Calu3 (cell line): ENCODE measurements around the gene LRIG2. TPM values are rescaled to one million over a fixed set of nuclear protein-coding genes. Genes with fewer than 3 reads are reported as not detected.

Source experiments
- BruUV-seq: library from RNA; stranded (reverse); fragments of 400-500 nt; replicated peaks from 2 replicates; lab custom pipeline; 2021; lab: Mats Ljungman, UMichigan
- CTCF ChIA-PET: fragments of 300-600 bp; sonication (Branson Sonifier 250); formaldehyde crosslinking; loops from one replicate; lab custom pipeline; 2022; ENCODE audit warnings: antibody characterized with exemption; lab: Charles Lee
- DNase-seq: peaks from one replicate; pipeline ENCODE4 v3.0.0; 2022
- H3K27ac Mint-ChIP-seq: one replicate; pipeline ENCODE4 v1.8.0; 2022; ENCODE audit warnings: mixed read lengths; ENCODE audit not compliant: unreplicated experiment
- H3K27me3 Mint-ChIP-seq: one replicate; pipeline ENCODE4 v1.8.0; 2022; ENCODE audit warnings: mixed read lengths; ENCODE audit not compliant: unreplicated experiment
- H3K36me3 Mint-ChIP-seq: one replicate; pipeline ENCODE4 v1.8.0; 2022; ENCODE audit warnings: mild to moderate bottlenecking, moderate library complexity, mixed read lengths; ENCODE audit not compliant: insufficient read depth, unreplicated experiment
- H3K4me1 Mint-ChIP-seq: one replicate; pipeline ENCODE4 v1.8.0; 2022; ENCODE audit warnings: mild to moderate bottlenecking, low read depth, mixed read lengths; ENCODE audit not compliant: unreplicated experiment
- H3K4me3 Mint-ChIP-seq: one replicate; pipeline ENCODE4 v1.8.0; 2022; ENCODE audit warnings: mild to moderate bottlenecking, low read depth, moderate library complexity, mixed read lengths; ENCODE audit not compliant: unreplicated experiment
- H3K9me3 Mint-ChIP-seq: one replicate; pipeline ENCODE4 v1.8.0; 2022; ENCODE audit warnings: low read depth, mixed read lengths; ENCODE audit not compliant: unreplicated experiment
- intact Hi-C: fragments of 100-400 bp; cut with micrococcal nuclease; formaldehyde crosslinking; loops from one replicate; pipeline ENCODE4 v1.10.0; 2022; ENCODE audit not compliant: unreplicated experiment
- total RNA-seq: library from RNA; stranded (reverse); gene quantifications from 2 replicates; pipeline ENCODE4 v1.2.3, GENCODE V29; 2022
- TF ChIP-seq, protein P1 (sequence below): fragments of 200-600 bp; IDR thresholded peaks from one replicate; pipeline ENCODE4 v1.8.0; 2022; ENCODE audit warnings: antibody characterized with exemption; ENCODE audit not compliant: unreplicated experiment

LRIG2 gene
- total RNA-seq, 1 experiment from 2014 or later: 11.0 TPM

DNA sequence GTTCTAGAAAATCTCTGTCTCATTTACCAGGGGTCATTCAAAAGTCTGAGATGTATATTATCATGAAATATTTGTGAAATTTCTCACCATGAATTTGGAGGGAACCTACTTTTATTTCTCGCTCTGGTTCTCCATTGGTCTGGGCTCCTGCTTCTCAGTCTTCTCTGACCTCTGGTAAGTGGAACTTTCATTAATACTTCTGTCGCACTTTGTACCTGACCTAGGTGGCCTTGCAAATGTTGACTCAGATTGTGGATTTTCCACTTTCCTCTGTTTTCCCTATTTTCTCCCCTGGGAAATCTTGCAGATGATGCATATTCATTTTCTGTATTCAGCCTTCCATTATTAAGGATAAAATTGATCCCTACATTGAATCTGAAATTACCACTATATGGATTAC lies 53.2 kb downstream of the LRIG2 start:
- Mint-ChIP-seq H3K27ac (no peak overlapping the region), H3K4me3 (no peak overlapping the region), H3K4me1 (no peaks in the 10 kb centered on the region), H3K36me3 (peaks cover 52% of the 10 kb centered on the region), H3K27me3 (no peaks in the 10 kb centered on the region), H3K9me3 (no peaks in the 10 kb centered on the region)
- no TSS peak for BruUV-seq
- CTCF ChIA-PET: no interaction called here
- intact Hi-C loops: no loop called here
- no peak for DNase-seq
- TF ChIP-seq, protein P1, sequence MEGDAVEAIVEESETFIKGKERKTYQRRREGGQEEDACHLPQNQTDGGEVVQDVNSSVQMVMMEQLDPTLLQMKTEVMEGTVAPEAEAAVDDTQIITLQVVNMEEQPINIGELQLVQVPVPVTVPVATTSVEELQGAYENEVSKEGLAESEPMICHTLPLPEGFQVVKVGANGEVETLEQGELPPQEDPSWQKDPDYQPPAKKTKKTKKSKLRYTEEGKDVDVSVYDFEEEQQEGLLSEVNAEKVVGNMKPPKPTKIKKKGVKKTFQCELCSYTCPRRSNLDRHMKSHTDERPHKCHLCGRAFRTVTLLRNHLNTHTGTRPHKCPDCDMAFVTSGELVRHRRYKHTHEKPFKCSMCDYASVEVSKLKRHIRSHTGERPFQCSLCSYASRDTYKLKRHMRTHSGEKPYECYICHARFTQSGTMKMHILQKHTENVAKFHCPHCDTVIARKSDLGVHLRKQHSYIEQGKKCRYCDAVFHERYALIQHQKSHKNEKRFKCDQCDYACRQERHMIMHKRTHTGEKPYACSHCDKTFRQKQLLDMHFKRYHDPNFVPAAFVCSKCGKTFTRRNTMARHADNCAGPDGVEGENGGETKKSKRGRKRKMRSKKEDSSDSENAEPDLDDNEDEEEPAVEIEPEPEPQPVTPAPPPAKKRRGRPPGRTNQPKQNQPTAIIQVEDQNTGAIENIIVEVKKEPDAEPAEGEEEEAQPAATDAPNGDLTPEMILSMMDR: no peak

DNA sequence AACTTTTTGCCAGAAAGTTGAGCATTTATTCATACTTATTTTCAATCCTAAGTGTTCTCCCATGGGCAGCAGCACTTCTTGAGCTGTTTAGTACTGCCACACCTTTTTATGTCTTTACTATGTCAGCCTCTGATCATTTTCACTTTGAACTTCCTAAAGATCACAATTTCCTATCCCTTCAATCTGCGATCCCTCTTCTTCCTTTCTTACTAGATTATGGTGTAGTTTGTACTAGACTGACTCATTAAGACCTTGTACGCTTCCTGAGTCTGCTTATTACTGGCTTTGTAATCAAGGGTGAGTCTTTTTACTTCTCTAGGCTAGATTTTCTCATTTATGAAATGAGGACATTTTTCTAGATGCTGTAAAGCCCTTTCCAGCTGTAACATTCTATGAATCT lies 55.1 kb downstream of the LRIG2 start:
- H3K4me1 Mint-ChIP-seq: no peaks in the 10 kb centered on the region
- peaks cover 48% of the 10 kb centered on the region for H3K36me3 Mint-ChIP-seq
- H3K27ac Mint-ChIP-seq: no peak overlapping the region
- intact Hi-C loops: no loop called here
- no peaks in the 10 kb centered on the region for H3K27me3 Mint-ChIP-seq
- no peak overlapping the region for H3K4me3 Mint-ChIP-seq
- CTCF ChIA-PET: no interaction called here
- TF ChIP-seq, protein P1: no peak
- DNase-seq: no peak
- BruUV-seq: no TSS peak
- no peaks in the 10 kb centered on the region for H3K9me3 Mint-ChIP-seq

DNA sequence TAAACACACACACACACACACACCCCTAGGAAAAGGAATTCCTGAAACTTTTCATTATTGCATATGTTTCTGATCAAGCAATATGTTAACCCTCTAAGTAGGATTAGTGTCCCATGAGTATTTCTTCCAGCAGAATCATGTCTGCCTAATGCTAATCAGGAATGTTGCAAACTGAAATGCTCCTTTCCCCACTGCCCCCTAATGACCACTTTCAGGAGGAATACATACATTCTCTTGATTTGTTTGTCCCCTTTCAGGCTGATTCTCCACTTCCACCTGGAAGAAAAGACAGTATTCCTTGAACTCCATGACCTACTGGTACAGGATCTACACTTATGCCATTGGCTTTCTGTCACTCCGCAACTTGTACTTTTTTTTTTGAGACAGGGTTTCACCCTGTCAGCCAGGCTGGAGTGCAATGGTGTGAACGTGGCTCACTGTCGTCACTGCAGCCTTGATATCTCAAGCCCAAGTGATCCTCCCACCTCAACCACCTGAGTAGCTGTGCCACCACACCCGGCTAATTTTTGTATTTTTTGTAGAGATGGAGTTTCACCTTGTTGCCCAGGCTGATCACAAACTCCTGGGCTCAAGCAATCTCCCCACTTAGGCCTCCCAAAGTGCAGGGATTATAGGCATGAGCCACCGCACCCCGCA lies 56.7 kb downstream of the LRIG2 start:
- H3K9me3 Mint-ChIP-seq: no peaks in the 10 kb centered on the region
- H3K4me1 Mint-ChIP-seq: no peaks in the 10 kb centered on the region
- DNase-seq: no peak
- TF ChIP-seq, protein P1: no peak
- CTCF ChIA-PET: no interaction called here
- H3K4me3 Mint-ChIP-seq: no peak overlapping the region
- intact Hi-C loops: no loop called here
- peaks cover 38% of the 10 kb centered on the region for H3K36me3 Mint-ChIP-seq
- no TSS peak for BruUV-seq
- H3K27ac Mint-ChIP-seq: no peak overlapping the region
- H3K27me3 Mint-ChIP-seq: no peaks in the 10 kb centered on the region

DNA sequence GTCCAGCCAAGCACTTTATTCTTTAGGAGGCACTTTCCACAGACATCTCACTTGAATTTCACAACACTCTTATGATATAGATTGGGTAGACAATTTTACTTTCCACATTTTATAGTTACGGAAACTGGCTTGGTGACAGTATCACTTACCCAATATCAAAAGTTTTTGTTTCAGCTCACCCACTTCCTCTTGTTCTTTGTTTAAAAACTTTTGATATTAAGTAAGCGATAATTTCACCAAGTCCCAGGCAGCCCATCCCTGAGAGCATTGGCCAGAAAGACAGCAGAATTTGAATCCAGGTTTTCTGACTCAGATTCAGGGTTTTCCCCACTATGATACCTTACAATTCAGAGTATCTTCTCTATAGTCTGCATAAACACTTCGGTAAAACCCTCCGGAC lies 60.0 kb downstream of the LRIG2 start:
- no peaks in the 10 kb centered on the region for H3K4me1 Mint-ChIP-seq
- intact Hi-C loops: no loop called here
- TF ChIP-seq, protein P1: no peak
- CTCF ChIA-PET: no interaction called here
- DNase-seq: no peak
- H3K9me3 Mint-ChIP-seq: no peaks in the 10 kb centered on the region
- no peaks in the 10 kb centered on the region for H3K27me3 Mint-ChIP-seq
- BruUV-seq: no TSS peak
- H3K27ac Mint-ChIP-seq: no peak overlapping the region
- peaks cover 11% of the 10 kb centered on the region for H3K36me3 Mint-ChIP-seq
- no peak overlapping the region for H3K4me3 Mint-ChIP-seq
